HepG2 (cell line): ENCODE measurements around the gene KLC4. TPM values are rescaled to one million over a fixed set of nuclear protein-coding genes. Genes with fewer than 3 reads are reported as not detected.

ENCODE experiments used
- ATAC-seq: fragments of 200-7000 bp; cut with Tn5 transposase; 3 replicates; pipeline ENCODE4 v1.9.1; 2020; ENCODE audit warnings: mild to moderate bottlenecking, moderate library complexity
- BruUV-seq: library from RNA; stranded (reverse); fragments of 400-500 nt; replicated peaks from 2 replicates; lab custom pipeline; 2021; lab: Mats Ljungman, UMichigan
- CTCF ChIA-PET: fragments of 300-600 bp; formaldehyde crosslinking; extraction: SDS; loops from one replicate; lab custom pipeline; 2021; ENCODE audit warnings: low total read pairs, inconsistent platforms, low intra/inter-chr PET ratio; lab: Yijun Ruan, JAX
- POLR2A ChIA-PET: fragments of 350-600 bp; sonication (Branson Sonifier 250); formaldehyde crosslinking; loops from one replicate; lab custom pipeline; 2020; ENCODE audit warnings: antibody characterized with exemption, inconsistent platforms; lab: Yijun Ruan, JAX
- DNase-seq: peaks from one replicate; pipeline ENCODE4 v3.0.0-alpha.2; 2015; ENCODE audit warnings: low spot score
- FAIRE-seq: peaks from 3 replicates; lab custom pipeline; 2011; peaks lifted over from hg19 to GRCh38; lab: Jason Lieb, UNC
- H2AFZ ChIP-seq: one replicate; pipeline ENCODE4 v1.6.1; 2011; ENCODE audit warnings: low read length, inconsistent platforms
- H3K27ac ChIP-seq: fragments of 300-600 bp; 3 replicates; pipeline ENCODE4 v1.8.0; 2011; ENCODE audit warnings: mixed run types, mild to moderate bottlenecking, mixed read lengths, low read length, inconsistent platforms; ENCODE audit not compliant: insufficient read depth; ENCODE audit errors: extremely low read length
- H3K27me3 ChIP-seq, 2 experiments: fragments of 200-600 bp in 1 of 2; 2 replicates in 1 of 2; 3 replicates in 1 of 2; pipeline versions ENCODE4 v1.6.0 to v1.8.0; 2011; ENCODE audit warnings: low read length in 2 of 2, mild to moderate bottlenecking in 2 of 2, moderate library complexity in 2 of 2, inconsistent platforms in 1 of 2; ENCODE audit not compliant: insufficient read depth in 2 of 2, control insufficient read depth in 1 of 2
- H3K36me3 ChIP-seq, 2 experiments: fragments of 200-600 bp in 1 of 2; replicated peaks in 1 of 2; 2 replicates in 1 of 2; 3 replicates in 1 of 2; pipeline versions ENCODE4 v1.5.1 to v1.8.0; 2011; ENCODE audit warnings: low read length in 2 of 2, inconsistent platforms in 1 of 2; ENCODE audit not compliant: insufficient read depth in 2 of 2, control insufficient read depth in 1 of 2
- H3K4me1 ChIP-seq: 2 replicates; pipeline ENCODE4 v1.5.1; 2012; ENCODE audit warnings: low read length, inconsistent platforms; ENCODE audit not compliant: insufficient read depth
- H3K4me2 ChIP-seq: 2 replicates; pipeline ENCODE4 v1.6.0; 2011; ENCODE audit warnings: low read depth, low read length, inconsistent platforms
- H3K4me3 ChIP-seq, 3 experiments: fragments of 200-600 bp in 1 of 3; sonication (generic), shearing (Covaris generic) in 1 of 3; replicated peaks in 1 of 3; 2 replicates each; pipeline ENCODE4 v1.5.1; 2011 to 2016; ENCODE audit warnings: low read length in 3 of 3, inconsistent platforms in 2 of 3, low read depth in 2 of 3, mild to moderate bottlenecking in 2 of 3, control low read depth in 1 of 3, mixed read lengths in 1 of 3; ENCODE audit not compliant: insufficient read depth in 1 of 3
- H3K79me2 ChIP-seq: one replicate; pipeline ENCODE4 v1.6.1; 2011; ENCODE audit warnings: low read length, inconsistent platforms; ENCODE audit not compliant: insufficient read depth
- H3K9ac ChIP-seq: 2 replicates; pipeline ENCODE4 v1.6.0; 2011; ENCODE audit warnings: mild to moderate bottlenecking, low read depth, low read length, inconsistent platforms; ENCODE audit not compliant: insufficient read depth
- H3K9me3 ChIP-seq: 2 replicates; pipeline ENCODE4 v1.5.1; 2012; ENCODE audit warnings: mild to moderate bottlenecking, low read length
- H4K20me1 ChIP-seq: 2 replicates; pipeline ENCODE4 v1.6.0; 2011; ENCODE audit warnings: inconsistent platforms, mild to moderate bottlenecking, low read length, moderate library complexity; ENCODE audit not compliant: insufficient read depth
- AHR ChIP-seq: IDR thresholded peaks from 2 replicates; pipeline ENCODE4 v1.6.1; 2018; ENCODE audit warnings: missing genetic modification reagents, missing compliant biosample characterization
- ARNT2 ChIP-seq: sonication (generic); formaldehyde crosslinking; IDR thresholded peaks from 2 replicates; pipeline ENCODE4 v1.8.0; 2022; ENCODE audit warnings: mild to moderate bottlenecking, low read depth, missing genetic modification reagents, moderate library complexity
- CBFB ChIP-seq: sonication (generic); formaldehyde crosslinking; IDR thresholded peaks from 2 replicates; pipeline ENCODE4 v1.4.0; 2020; ENCODE audit warnings: missing genetic modification reagents
- GATAD2A ChIP-seq: IDR thresholded peaks from 2 replicates; pipeline ENCODE4 v1.6.1; 2016
- HMG20A ChIP-seq: IDR thresholded peaks from 2 replicates; pipeline ENCODE4 v1.6.1; 2016; ENCODE audit warnings: borderline replicate concordance
- IRF2 ChIP-seq: IDR thresholded peaks from 2 replicates; pipeline ENCODE4 v1.6.1; 2018; ENCODE audit warnings: missing genetic modification reagents, missing compliant biosample characterization
- KAT7 ChIP-seq: IDR thresholded peaks from 2 replicates; pipeline ENCODE4 v1.6.1; 2018; ENCODE audit warnings: borderline replicate concordance, missing compliant biosample characterization
- MAZ ChIP-seq, 2 experiments: sonication (generic) in 1 of 2; formaldehyde crosslinking in 1 of 2; IDR thresholded peaks; 2 replicates each; pipeline versions ENCODE4 v1.5.0 to v1.6.1; 2012 to 2020; ENCODE audit warnings: low read depth in 2 of 2, mild to moderate bottlenecking in 2 of 2, borderline replicate concordance in 1 of 2, improper control_type of control experiment in 1 of 2, low read length in 1 of 2, missing genetic modification reagents in 1 of 2, moderate library complexity in 1 of 2
- MED8 ChIP-seq: sonication (generic); formaldehyde crosslinking; IDR thresholded peaks from 2 replicates; pipeline ENCODE4 v1.8.1; 2023; ENCODE audit warnings: mild to moderate bottlenecking, missing genetic modification reagents; ENCODE audit not compliant: insufficient replicate concordance
- MXI1 ChIP-seq: IDR thresholded peaks from 3 replicates; pipeline ENCODE4 v1.6.1; 2012; ENCODE audit warnings: low read depth, low read length, inconsistent platforms, borderline replicate concordance
- PLRG1 ChIP-seq: fragments of 450-650 bp; conservative IDR thresholded peaks from 2 replicates; pipeline ENCODE4 v1.6.1; 2016
- POGZ ChIP-seq: sonication (generic); formaldehyde crosslinking; IDR thresholded peaks from 2 replicates; pipeline ENCODE4 v1.4.0; 2020; ENCODE audit warnings: mild to moderate bottlenecking, missing genetic modification reagents
- POLR2A ChIP-seq, 2 experiments: IDR thresholded peaks; 2 replicates each; pipeline ENCODE4 v1.6.1; 2011; ENCODE audit warnings: low read depth in 2 of 2, low read length in 2 of 2, mild to moderate bottlenecking in 1 of 2, moderate library complexity in 1 of 2; ENCODE audit not compliant: insufficient read depth in 1 of 2
- POLR2AphosphoS5 ChIP-seq: IDR thresholded peaks from 2 replicates; pipeline ENCODE4 v1.6.1; 2012; ENCODE audit warnings: low read depth, low read length
- RAD51 ChIP-seq: fragments of 450-650 bp; IDR thresholded peaks from 2 replicates; pipeline ENCODE4 v1.6.1; 2016; ENCODE audit warnings: borderline replicate concordance
- SYNCRIP ChIP-seq: fragments of 200-400 bp; formaldehyde crosslinking; IDR thresholded peaks from 2 replicates; pipeline ENCODE4 v1.6.1; 2018; ENCODE audit warnings: mild to moderate bottlenecking, low read depth, low read length; ENCODE audit not compliant: insufficient read depth
- ZFP62 ChIP-seq: sonication (generic); formaldehyde crosslinking; IDR thresholded peaks from 2 replicates; pipeline ENCODE4 v1.4.0; 2020; ENCODE audit warnings: missing genetic modification reagents
- ZNF18 ChIP-seq: sonication (generic); formaldehyde crosslinking; IDR thresholded peaks from 2 replicates; pipeline ENCODE4 v1.8.0; 2022; ENCODE audit warnings: mild to moderate bottlenecking, missing genetic modification reagents; ENCODE audit not compliant: insufficient replicate concordance
- ZNF296 ChIP-seq: sonication (generic); formaldehyde crosslinking; conservative IDR thresholded peaks from 2 replicates; pipeline ENCODE4 v1.5.0; 2020; ENCODE audit warnings: mild to moderate bottlenecking, missing genetic modification reagents
- ZNF333 ChIP-seq: sonication (generic); formaldehyde crosslinking; IDR thresholded peaks from 2 replicates; pipeline ENCODE4 v1.4.0; 2020; ENCODE audit warnings: mild to moderate bottlenecking, missing genetic modification reagents, borderline replicate concordance
- ZNF589 ChIP-seq: sonication (generic); formaldehyde crosslinking; conservative IDR thresholded peaks from 2 replicates; pipeline ENCODE4 v1.8.0; 2022; ENCODE audit warnings: mild to moderate bottlenecking, moderate library complexity, missing genetic modification reagents
- ZNF746 ChIP-seq: sonication (generic); formaldehyde crosslinking; IDR thresholded peaks from 2 replicates; pipeline ENCODE4 v1.8.0; 2022; ENCODE audit warnings: mild to moderate bottlenecking, missing genetic modification reagents
- WGBS: methylation state at CpG from one replicate; pipeline ENCODE4 v1.1.6; 2017; ENCODE audit warnings: low lambda C conversion rate; 5-methylcytosine and 5-hydroxymethylcytosine counted together
- in situ Hi-C: cut with HindIII; loops from 2 replicates; pipeline ENCODE4 v1.10.0; 2017; ENCODE audit warnings: low pct_unique_long_range_greater_than_20kb; ENCODE audit not compliant: extremely low pct_ligation_motif_present
- intact Hi-C: fragments of 100-400 bp; cut with micrococcal nuclease; formaldehyde crosslinking; loops from one replicate; pipeline ENCODE4 v1.10.0; 2022; ENCODE audit not compliant: unreplicated experiment
- polyA plus RNA-seq, 8 experiments: library from polyadenylated mRNA; depleted of rRNA in 3 of 8; stranded (reverse) in 7 of 8; unstranded in 1 of 8; fragments of >200 nt; fragmentation: Illumina TruSeq in 4 of 8; extraction: Trizol in 4 of 8; gene quantifications; 2 replicates each; pipeline versions ENCODE4 v1.2.1 to v1.2.3, GENCODE V29; 2011 to 2016; ENCODE audit warnings: low read depth in 4 of 8, missing spikeins in 1 of 8, mixed read lengths in 1 of 8; ENCODE audit not compliant: insufficient read depth in 1 of 8
- total RNA-seq, 5 experiments: library from RNA; depleted of rRNA; stranded (reverse); fragments of >200 nt; fragmentation: Illumina TruSeq; extraction: Trizol; gene quantifications; 2 replicates each; pipeline ENCODE4 v1.2.3, GENCODE V29; 2016; ENCODE audit warnings: low read depth in 1 of 5
- TF ChIP-seq, protein P1 (sequence below): sonication (generic); formaldehyde crosslinking; IDR thresholded peaks from 2 replicates; pipeline ENCODE4 v1.5.1; 2020; ENCODE audit warnings: missing genetic modification reagents, mild to moderate bottlenecking, borderline replicate concordance

KLC4 gene
- total and polyA plus RNA-seq, 2 of the 13 experiments (the other 11 are each of a cell fraction or from before 2014, with no cell fraction given): 45.4 to 70.4 TPM

- Histone ChIP-seq H3K9me3 (no peaks in the 10 kb centered on the region), H2AFZ (no peak within 1 kb of the TSS), H3K4me1 (peaks cover 42% of the 10 kb centered on the region), H3K9ac (peak within 1 kb of the TSS; percentile 91), H4K20me1 (peaks cover 8% of the 10 kb centered on the region; the same call in 1 of the 2 replicates), H3K36me3 (peaks cover 10 to 22% of the 10 kb centered on the region in 2 experiments; a peak in 4 of 5 replicates), H3K79me2 (peaks cover 41% of the 10 kb centered on the region), H3K4me2 (peak within 1 kb of the TSS; percentile 94), H3K27me3 (no peaks in the 10 kb centered on the region; a peak in 1 of 5 replicates), H3K4me3 (peak within 1 kb of the TSS; percentile 99 to 100 (median 100)), H3K27ac (peak within 1 kb of the TSS; percentile 84)
- intact Hi-C loops (loop anchor here (2.0 kb wide), 1 partner anchor 17 kb away; the partner anchor contains the start of genes KLC4 and MRPL2), in situ Hi-C loops (loop anchor here (5.0 to 10.0 kb wide), 2 partner anchors 49 to 66 kb away; no protein-coding TSS in a partner anchor)
- peak; percentile 74 for DNase-seq
- BruUV-seq: no TSS peak
- 16% methylated on average over 22 of the region's 60 CpGs for WGBS
- POLR2A ChIA-PET: interaction anchor here (0.6 to 4.2 kb wide), 21 partner anchors 8 to 351 kb away, joined by 3 to 103 read pairs (median 4); partner anchors contain the start of genes ABCC10, CUL7, CUL9 and KLC4
- ATAC-seq: peak; percentile 73
- CTCF ChIA-PET: no interaction called here
- FAIRE-seq: peak; percentile 15
- TF ChIP-seq POGZ (CRISPR knock-in tag): 0 out of 2 replicates have a peak, but pooled peaks have one; percentile 2
- TF ChIP-seq MED8: no peak
- no peak for TF ChIP-seq AHR
- no peak for TF ChIP-seq SYNCRIP
- TF ChIP-seq ZNF333 (CRISPR knock-in tag): no peak
- TF ChIP-seq ZNF746 (CRISPR knock-in tag): 0 out of 2 replicates have a peak, but pooled peaks have one; percentile 18
- TF ChIP-seq ARNT2 (CRISPR knock-in tag): 0 out of 2 replicates have a peak, but pooled peaks have one; percentile 62
- TF ChIP-seq ZNF589: no peak
- no peak for TF ChIP-seq PLRG1
- TF ChIP-seq, protein P1, sequence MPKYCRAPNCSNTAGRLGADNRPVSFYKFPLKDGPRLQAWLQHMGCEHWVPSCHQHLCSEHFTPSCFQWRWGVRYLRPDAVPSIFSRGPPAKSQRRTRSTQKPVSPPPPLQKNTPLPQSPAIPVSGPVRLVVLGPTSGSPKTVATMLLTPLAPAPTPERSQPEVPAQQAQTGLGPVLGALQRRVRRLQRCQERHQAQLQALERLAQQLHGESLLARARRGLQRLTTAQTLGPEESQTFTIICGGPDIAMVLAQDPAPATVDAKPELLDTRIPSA (CRISPR knock-in tag): no peak
- TF ChIP-seq POLR2AphosphoS5: peak; percentile 38
- no peak for TF ChIP-seq RAD51
- TF ChIP-seq IRF2 (CRISPR knock-in tag): 0 out of 2 replicates have a peak, but pooled peaks have one; percentile 7
- no peak for TF ChIP-seq MXI1
- no peak for TF ChIP-seq CBFB (CRISPR knock-in tag)
- peak in 1 of 2 experiments; percentile 74; a peak in 2 of 4 replicates for TF ChIP-seq POLR2A (IDR thresholded peaks at IDR 0.05; ENCODE audit: insufficient read depth in 1 of 2, low read depth in 2 of 2, low read length in 2 of 2)
- TF ChIP-seq HMG20A: no peak
- TF ChIP-seq GATAD2A (CRISPR knock-in tag): 0 out of 2 replicates have a peak, but pooled peaks have one; percentile 13
- no peak for TF ChIP-seq ZNF18 (CRISPR knock-in tag)
- TF ChIP-seq MAZ (IDR thresholded peaks at IDR 0.05; ENCODE audit: borderline replicate concordance, low read depth, low read length): no peak
- TF ChIP-seq MAZ (CRISPR knock-in tag; IDR thresholded peaks at IDR 0.05; ENCODE audit: low read depth): peak; percentile 86
- TF ChIP-seq ZNF296: no peak
- TF ChIP-seq KAT7 (CRISPR knock-in tag): no peak
- TF ChIP-seq ZFP62 (CRISPR knock-in tag): no peak
Measured at GRCh38 chr6:43075670-43076463, 16.4 kb downstream of the KLC4 start, which contains the start of gene PTK7. Gene PTK7 (plus strand): TSS chr6:43076314. CDS start chr6:43076489, 175 bp downstream.
